ENCODE measurements around the gene MMRN1. TPM values are rescaled to one million over a fixed set of nuclear protein-coding genes. Genes with fewer than 3 reads are reported as not detected.

The MMRN1 gene
- total RNA-seq, 4 donors from 2014 or later: 70.9 to 266 (median 156) TPM

- TF ChIP-seq POLR2A (IDR thresholded peaks at IDR 0.05) (no peak), CTCF (IDR thresholded peaks at IDR 0.05) (no peak)
Measured at GRCh38 chr4:89949782-89950387, 55.2 kb downstream of the MMRN1 start.

GRCh38 chr4:89952458-89952857 is 57.8 kb downstream of the MMRN1 start:
- Histone ChIP-seq H3K27ac (no peak overlapping the region), H3K4me3 (no peak overlapping the region), H3K9me3 (no peaks in the 10 kb centered on the region), H3K36me3 (no peaks in the 10 kb centered on the region), H3K27me3 (no peaks in the 10 kb centered on the region), H3K4me1 (no peaks in the 10 kb centered on the region)
- intact Hi-C loops (cut with DNase I; ENCODE audit: low total_unique reads): no loop called here
- no peak for TF ChIP-seq CTCF (IDR thresholded peaks at IDR 0.05)
- TF ChIP-seq POLR2A (IDR thresholded peaks at IDR 0.05): no peak
- DNase-seq: no peak

More at GRCh38 chr4:89949782-89950387, 55.2 kb downstream of the MMRN1 start:
- Histone ChIP-seq H3K4me3 (no peak overlapping the region), H3K36me3 (no peaks in the 10 kb centered on the region), H3K9me3 (no peaks in the 10 kb centered on the region), H3K27me3 (no peaks in the 10 kb centered on the region), H3K27ac (no peak overlapping the region), H3K4me1 (no peaks in the 10 kb centered on the region)
- intact Hi-C loops (cut with DNase I; ENCODE audit: low total_unique reads): no loop called here
- no peak for DNase-seq

- no peak for TF ChIP-seq CTCF (IDR thresholded peaks at IDR 0.05)
- no peak for TF ChIP-seq POLR2A (IDR thresholded peaks at IDR 0.05)
- no peak overlapping the region for H3K4me3 ChIP-seq
- H3K36me3 ChIP-seq: no peaks in the 10 kb centered on the region
- no peaks in the 10 kb centered on the region for H3K27me3 ChIP-seq
- no peak overlapping the region for H3K27ac ChIP-seq
- no peak for DNase-seq
- no peaks in the 10 kb centered on the region for H3K4me1 ChIP-seq
- intact Hi-C loops (cut with DNase I; ENCODE audit: low total_unique reads): no loop called here
- H3K9me3 ChIP-seq: no peaks in the 10 kb centered on the region
Measured at GRCh38 chr4:89954906-89955695, 60.4 kb downstream of the MMRN1 start.

GRCh38 chr4:89957046-89957926 is 62.6 kb downstream of the MMRN1 start:
- Histone ChIP-seq H3K36me3 (no peaks in the 10 kb centered on the region), H3K4me3 (no peak overlapping the region), H3K27me3 (no peaks in the 10 kb centered on the region), H3K27ac (no peak overlapping the region), H3K4me1 (no peaks in the 10 kb centered on the region), H3K9me3 (no peaks in the 10 kb centered on the region)
- DNase-seq: no peak
- intact Hi-C loops (cut with DNase I; ENCODE audit: low total_unique reads): no loop called here
- TF ChIP-seq CTCF (IDR thresholded peaks at IDR 0.05) (no peak), POLR2A (IDR thresholded peaks at IDR 0.05) (no peak)

Measured in uterus (tissue), 4 donors.